T-helper 1 cell treated with Interleukin-12 subunit alpha and Interleukin-12 subunit beta and Interleukin-4 antibody, amounts not matched to agents 30 μg/mL and 1 μg/mL, for 36 hours (primary cell): Measurements from ENCODE around the gene SLC4A1.
"Not testable (repeated sequence)": the region's sequence is repeated elsewhere in the genome, so short reads cannot be mapped to it uniquely, and the experiment has no call there.

Experiments
- H3K27ac Mint-ChIP-seq: one replicate; pipeline ENCODE4 v1.8.0; 2021; ENCODE audit warnings: mild to moderate bottlenecking, mixed read lengths
- H3K27me3 Mint-ChIP-seq: one replicate; pipeline ENCODE4 v1.8.0; 2021; ENCODE audit warnings: low read depth, mixed read lengths
- H3K36me3 Mint-ChIP-seq: one replicate; pipeline ENCODE4 v1.8.0; 2021; ENCODE audit warnings: low read depth, mixed read lengths
- H3K4me1 Mint-ChIP-seq: one replicate; pipeline ENCODE4 v1.8.0; 2021; ENCODE audit warnings: low read depth, mixed read lengths
- H3K4me3 Mint-ChIP-seq: one replicate; pipeline ENCODE4 v1.8.0; 2021; ENCODE audit warnings: mild to moderate bottlenecking, moderate library complexity, mixed read lengths
- H3K9me3 Mint-ChIP-seq: one replicate; pipeline ENCODE4 v1.8.0; 2021; ENCODE audit warnings: mixed read lengths

The SLC4A1 gene

DNA sequence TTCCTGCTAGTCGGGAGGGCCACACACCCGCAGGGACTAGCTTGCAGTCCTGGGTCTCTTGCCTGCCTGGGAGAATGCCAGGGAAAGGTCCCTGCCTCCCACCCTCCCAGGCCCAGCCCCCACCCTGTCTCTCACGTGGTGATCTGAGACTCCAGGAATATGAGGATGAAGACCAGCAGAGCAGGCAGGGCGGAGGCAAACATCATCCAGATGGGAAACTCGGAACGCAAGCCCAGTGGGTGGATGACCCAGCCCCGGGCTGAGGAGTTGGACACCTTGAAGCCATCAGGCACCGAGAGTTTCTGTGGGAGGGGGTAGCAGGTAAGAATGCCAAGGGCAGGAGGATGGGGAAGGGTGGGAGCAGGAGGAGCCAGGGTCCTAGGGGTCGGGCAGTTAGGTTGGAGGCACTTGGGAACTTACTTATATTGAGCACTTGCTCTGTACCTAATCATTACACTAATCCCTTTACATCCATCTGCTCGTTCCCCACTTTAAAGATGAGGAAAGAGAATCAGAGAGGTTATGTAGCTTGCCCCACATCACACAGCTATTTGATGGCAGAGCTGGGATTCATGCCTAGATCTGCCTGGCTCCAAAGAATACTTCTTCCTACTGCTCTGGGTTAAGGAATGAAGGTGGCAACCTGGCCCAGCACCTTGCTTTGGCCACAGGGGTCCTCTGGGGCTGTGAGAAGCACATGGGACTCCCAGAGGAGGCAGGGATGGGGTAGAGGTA is 13.4 kb downstream of the SLC4A1 start:
- Mint-ChIP-seq H3K9me3 (no peaks in the 10 kb centered on the region), H3K27ac (no peak overlapping the region), H3K4me1 (no peaks in the 10 kb centered on the region), H3K27me3 (peaks cover 5% of the 10 kb centered on the region), H3K4me3 (no peak overlapping the region), H3K36me3 (no peaks in the 10 kb centered on the region)

DNA sequence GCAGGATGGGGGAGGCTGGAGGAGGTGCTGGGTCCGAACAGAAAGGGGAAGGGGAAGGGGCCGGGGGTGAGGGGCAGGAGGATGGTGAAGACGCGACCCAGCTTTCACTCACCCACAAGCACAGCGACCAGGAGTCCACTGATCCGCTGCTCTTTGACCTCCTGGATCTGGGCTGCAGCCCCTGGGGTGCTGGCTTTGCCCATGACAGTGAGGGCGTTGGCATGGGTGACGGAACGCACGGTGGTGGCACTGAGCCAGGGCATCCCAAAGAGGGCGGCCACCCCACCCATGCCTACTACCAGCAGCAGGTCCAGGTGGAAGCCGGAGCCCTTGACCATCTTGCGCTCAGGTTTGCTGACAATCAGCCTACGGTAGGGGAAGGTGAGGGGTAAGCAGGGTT is 14.9 kb downstream of the SLC4A1 start:
- Mint-ChIP-seq H3K9me3 (no peaks in the 10 kb centered on the region), H3K36me3 (no peaks in the 10 kb centered on the region), H3K4me3 (no peak overlapping the region), H3K4me1 (peaks cover 8% of the 10 kb centered on the region), H3K27ac (no peak overlapping the region), H3K27me3 (peaks cover 5% of the 10 kb centered on the region)

DNA sequence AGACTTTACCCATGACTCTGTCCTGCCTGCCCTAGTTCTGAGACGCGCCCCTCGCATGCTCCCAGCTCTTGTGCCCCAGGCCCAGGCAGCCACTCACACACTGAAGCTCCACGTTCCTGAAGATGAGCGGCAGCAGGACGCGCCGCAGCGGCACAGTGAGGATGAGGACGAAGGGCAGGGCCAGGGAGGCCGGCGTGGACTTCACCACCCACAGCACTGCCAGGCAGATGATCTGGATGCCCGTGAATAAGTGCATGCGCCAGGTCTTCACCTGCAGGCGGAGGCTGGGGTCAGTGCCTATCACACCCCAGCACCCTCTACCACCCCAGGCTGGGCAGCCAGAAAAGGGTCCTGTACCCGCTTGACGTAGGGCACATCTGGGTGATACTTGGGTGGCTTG is 16.9 kb downstream of the SLC4A1 start:
- peaks cover 15% of the 10 kb centered on the region for H3K4me1 Mint-ChIP-seq
- no peak overlapping the region for H3K4me3 Mint-ChIP-seq
- no peak overlapping the region for H3K27ac Mint-ChIP-seq
- no peaks in the 10 kb centered on the region for H3K36me3 Mint-ChIP-seq
- H3K27me3 Mint-ChIP-seq: peaks cover 3% of the 10 kb centered on the region
- H3K9me3 Mint-ChIP-seq: no peaks in the 10 kb centered on the region

DNA sequence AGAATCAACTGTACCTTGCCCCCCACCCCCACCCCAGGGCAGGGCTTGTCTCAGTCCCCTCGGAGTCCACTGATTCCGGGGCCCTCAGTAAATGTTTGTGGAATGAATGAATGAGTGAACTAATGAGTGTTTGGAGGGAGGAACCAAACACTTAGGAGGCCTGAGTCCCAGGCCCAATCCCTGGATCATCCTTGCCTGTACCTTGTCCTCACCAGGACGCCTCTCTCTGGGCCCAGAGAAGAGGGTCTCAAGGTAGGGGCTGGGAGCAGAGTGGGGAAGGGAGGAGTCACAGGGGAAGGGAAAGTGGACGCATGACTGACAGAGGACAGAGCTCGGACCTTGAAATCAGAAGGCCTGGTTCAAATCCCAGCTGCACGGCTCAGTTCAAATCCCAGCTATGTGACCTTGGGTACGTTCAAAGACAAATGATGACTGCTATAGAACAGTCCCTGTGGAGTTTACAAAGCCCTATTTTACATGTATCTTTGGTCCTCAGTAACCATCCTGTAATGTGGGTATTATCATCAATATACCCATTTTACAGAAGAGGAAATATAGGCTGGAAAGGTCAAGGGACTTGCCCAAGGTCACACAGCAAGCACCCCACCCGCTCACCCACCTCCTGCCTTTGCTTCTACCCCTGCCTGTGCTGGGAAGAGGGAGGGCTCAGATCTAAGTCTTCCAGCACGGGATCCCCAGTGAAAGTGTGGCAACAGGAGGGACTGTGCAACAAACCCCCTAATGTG is 18.3 kb downstream of the SLC4A1 start:
- no peak overlapping the region for H3K27ac Mint-ChIP-seq
- no peaks in the 10 kb centered on the region for H3K27me3 Mint-ChIP-seq
- H3K9me3 Mint-ChIP-seq: no peaks in the 10 kb centered on the region
- H3K36me3 Mint-ChIP-seq: no peaks in the 10 kb centered on the region
- H3K4me1 Mint-ChIP-seq: peaks cover 21% of the 10 kb centered on the region
- no peak overlapping the region for H3K4me3 Mint-ChIP-seq

DNA sequence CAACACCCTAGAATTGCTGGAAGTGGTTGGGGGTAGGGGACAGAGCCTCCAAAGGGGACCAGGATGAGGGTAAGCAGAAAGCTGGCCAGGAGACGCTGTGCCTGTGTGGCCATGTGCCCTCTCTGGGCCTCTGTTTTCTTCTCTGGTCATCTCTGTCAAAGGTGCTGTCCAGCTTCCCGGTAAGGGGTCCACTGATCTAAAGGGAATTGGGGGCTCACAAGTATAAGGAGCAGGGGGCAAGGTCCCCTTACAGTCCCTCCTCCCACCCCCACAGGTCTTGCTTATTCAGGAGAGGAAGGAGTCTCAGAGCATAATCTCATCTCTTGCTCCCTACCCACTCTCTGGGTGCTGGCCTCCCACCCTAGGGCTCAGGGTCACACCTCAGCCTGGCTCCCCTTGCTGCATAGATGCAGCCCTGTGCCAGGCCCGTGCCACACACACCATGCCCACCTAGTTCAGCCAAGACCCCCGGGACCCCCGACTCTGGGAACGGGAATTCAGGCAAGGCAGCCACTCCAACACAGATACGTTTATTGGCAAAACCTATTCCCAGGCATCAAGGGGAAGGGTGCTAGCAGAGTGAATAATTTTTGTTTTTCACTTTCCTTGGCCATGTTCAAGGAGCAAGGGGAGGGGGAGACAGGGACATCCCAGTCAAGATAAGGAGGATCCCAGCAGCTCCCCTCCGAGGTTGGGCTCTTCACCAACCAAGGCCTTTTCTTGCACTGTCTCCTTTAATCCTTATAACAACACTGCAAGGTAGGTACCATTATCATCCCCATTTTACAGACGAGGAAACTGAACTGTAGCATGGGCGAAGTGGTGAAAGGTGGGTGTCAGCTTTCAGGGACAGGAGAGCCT is 19.8 kb downstream of the SLC4A1 start:
- Mint-ChIP-seq H3K27me3 (no peaks in the 10 kb centered on the region), H3K36me3 (no peaks in the 10 kb centered on the region), H3K4me1 (peaks cover 21% of the 10 kb centered on the region), H3K4me3 (no peak overlapping the region), H3K27ac (no peak overlapping the region), H3K9me3 (no peaks in the 10 kb centered on the region)

DNA sequence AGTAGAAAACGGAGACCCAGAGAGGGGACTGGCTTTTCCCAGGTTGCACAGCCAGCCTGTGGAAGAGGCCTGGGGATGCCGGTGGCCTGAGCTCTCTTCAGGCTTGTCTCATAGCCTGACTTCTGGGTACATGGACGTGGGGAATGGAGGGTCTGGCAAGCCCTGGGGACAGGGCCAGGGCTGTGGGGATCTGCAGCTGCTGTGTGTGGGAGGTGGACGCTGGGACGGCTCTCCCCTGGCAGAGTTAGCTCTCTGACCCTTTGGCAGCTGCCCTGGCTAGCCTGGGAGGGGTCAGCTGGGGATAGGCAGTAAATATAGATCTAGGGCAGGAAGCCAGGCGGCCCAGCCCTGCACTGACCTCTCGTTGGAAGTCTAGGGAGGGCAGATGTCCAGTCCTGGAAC is 20.5 kb downstream of the SLC4A1 start:
- Mint-ChIP-seq H3K27ac (no peak overlapping the region), H3K9me3 (no peaks in the 10 kb centered on the region), H3K4me1 (peaks cover 21% of the 10 kb centered on the region), H3K36me3 (no peaks in the 10 kb centered on the region), H3K27me3 (no peaks in the 10 kb centered on the region), H3K4me3 (no peak overlapping the region)

DNA sequence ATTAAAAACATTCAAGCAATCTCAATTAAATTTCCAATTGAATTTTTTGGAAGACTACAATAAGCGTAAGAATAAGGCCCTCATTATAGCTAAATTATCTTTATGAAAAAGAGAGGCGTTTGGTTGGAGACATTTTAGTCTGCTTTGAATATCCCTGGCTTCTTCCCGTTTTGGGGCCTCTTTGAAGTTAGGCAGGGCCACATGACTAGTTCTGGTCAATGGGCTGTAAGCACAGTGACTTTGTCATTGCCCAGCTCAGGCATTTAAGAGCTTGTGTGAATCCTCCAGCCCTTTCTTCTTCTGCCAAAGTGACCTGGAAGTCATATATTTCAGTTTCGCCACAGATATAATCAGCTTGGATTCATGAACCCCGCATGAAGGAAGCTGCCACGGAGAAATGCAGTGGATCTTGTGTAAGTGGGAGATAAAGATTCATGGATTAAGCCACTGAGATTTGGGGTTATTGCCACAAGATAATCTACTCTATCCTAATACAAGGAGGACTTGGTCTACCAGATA is 26.8 kb downstream of the SLC4A1 start:
- Mint-ChIP-seq H3K4me1 (peaks cover 6% of the 10 kb centered on the region), H3K36me3 (no peaks in the 10 kb centered on the region), H3K9me3 (no peaks in the 10 kb centered on the region), H3K4me3 (no peak overlapping the region), H3K27me3 (no peaks in the 10 kb centered on the region), H3K27ac (no peak overlapping the region)

DNA sequence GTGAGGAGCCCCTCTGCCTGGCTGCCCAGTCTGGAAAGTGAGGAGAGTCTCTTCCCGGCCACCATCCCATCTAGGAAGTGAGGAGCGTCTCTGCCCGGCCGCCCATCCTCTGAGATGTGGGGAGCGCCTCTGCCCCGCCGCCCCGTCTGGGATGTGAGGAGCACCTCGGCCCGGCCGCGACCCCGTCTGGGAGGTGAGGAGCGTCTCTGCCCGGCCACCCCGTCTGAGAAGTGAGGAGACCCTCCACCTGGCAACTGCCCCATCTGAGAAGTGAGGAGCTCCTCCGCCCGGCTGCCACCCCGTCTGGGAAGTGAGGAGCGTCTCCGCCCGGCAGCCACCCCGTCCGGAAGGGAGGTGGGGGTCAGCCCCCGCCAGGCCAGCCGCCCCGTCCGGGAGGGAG is 30.0 kb downstream of the SLC4A1 start:
- not testable (repeated sequence) for H3K36me3 Mint-ChIP-seq, H3K4me3 Mint-ChIP-seq, H3K27me3 Mint-ChIP-seq, H3K27ac Mint-ChIP-seq, H3K9me3 Mint-ChIP-seq, H3K4me1 Mint-ChIP-seq

DNA sequence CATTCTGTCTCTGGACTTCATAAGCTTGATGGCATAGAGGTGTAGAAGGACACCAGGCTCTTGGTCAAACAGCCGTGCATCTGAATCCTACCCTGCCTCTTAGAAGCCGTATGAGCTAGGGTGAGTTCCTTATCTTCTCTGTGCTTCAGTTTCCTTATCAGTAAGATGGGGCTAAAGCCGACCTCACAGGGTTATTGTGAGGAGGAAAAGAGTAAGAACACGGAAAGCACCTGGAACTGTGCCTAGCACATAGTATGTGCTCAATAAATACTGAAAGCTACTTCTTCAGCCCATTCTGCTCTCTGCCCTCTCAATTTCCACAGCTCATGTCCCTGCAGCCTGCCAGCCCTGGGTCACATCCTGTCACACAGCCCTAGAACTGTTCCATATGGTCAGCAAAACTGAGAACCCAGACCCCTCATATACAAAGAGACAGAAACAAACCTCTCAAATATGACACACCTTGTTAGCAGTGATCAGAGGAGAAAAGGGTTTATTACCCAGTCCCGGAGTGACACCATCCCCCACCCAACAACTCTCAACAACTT is 31.4 kb downstream of the SLC4A1 start:
- no peak overlapping the region for H3K27ac Mint-ChIP-seq
- H3K4me1 Mint-ChIP-seq: peaks cover 5% of the 10 kb centered on the region
- H3K4me3 Mint-ChIP-seq: no peak overlapping the region
- no peaks in the 10 kb centered on the region for H3K9me3 Mint-ChIP-seq
- H3K36me3 Mint-ChIP-seq: no peaks in the 10 kb centered on the region
- H3K27me3 Mint-ChIP-seq: peaks cover 8% of the 10 kb centered on the region

DNA sequence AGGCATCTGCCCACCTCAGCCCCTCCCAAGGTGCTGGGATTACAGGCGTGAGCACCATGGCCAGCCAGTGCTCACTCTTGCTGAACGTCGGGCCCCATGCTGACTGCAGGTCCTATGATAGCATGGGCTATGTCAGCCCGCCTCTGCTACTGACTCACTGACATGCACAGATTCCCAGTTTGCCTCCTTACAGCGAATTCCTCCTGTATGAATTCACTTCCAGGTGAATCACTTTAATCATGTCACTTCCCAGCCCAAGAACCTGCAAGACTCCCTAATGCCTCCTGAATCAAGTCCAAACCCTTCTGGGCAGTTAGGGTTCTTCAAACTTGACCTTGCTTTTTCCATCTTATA is 32.4 kb downstream of the SLC4A1 start:
- H3K36me3 Mint-ChIP-seq: no peaks in the 10 kb centered on the region
- no peaks in the 10 kb centered on the region for H3K9me3 Mint-ChIP-seq
- peaks cover 5% of the 10 kb centered on the region for H3K4me1 Mint-ChIP-seq
- H3K4me3 Mint-ChIP-seq: no peak overlapping the region
- H3K27ac Mint-ChIP-seq: no peak overlapping the region
- peaks cover 8% of the 10 kb centered on the region for H3K27me3 Mint-ChIP-seq

DNA sequence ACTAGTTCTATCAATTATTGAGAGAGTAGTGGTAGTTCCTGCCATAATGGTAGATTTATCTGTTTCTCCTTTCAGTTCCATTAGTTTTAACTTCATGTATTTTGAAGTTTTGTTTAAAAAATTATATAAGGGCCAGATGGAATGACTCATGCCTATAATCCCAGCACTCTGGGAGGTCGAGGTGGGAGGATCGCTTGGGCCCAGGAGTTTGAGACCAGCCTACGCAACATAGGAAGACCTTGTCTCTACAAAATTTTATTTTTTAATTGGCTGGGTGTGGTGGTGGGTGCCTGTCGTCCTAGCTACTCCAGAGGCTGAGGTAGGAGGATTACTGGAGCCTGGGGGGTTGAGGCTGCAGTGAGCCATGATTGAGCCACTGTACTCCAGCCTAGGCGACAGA is 34.4 kb downstream of the SLC4A1 start:
- Mint-ChIP-seq H3K27ac (no peak overlapping the region), H3K4me3 (no peak overlapping the region)

DNA sequence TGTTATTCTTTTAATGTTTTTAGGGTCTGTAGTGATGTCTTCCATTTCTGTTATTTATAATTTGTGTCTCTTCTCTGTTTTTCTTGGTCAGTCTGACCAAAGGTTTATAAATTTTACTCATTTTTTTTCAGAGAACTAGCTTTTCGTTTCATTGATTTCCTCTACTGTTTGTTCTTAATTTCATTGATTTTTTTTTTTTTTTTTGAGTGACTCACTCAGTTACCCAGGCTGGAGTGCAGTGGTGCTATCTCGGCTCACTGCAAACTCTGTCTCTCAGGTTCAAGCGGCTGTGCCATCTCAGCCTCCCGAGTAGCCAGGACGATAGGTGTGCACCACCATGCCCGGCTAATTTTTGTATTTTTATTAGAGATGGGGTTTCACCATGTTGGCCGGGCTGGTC is 35.9 kb downstream of the SLC4A1 start:
- no peak overlapping the region for H3K27ac Mint-ChIP-seq
- H3K4me1 Mint-ChIP-seq: peaks cover 5% of the 10 kb centered on the region
- H3K4me3 Mint-ChIP-seq: no peak overlapping the region

More for the DNA sequence above, 34.4 kb downstream of the SLC4A1 start:
- H3K27me3 Mint-ChIP-seq: peaks cover 8% of the 10 kb centered on the region
- no peaks in the 10 kb centered on the region for H3K9me3 Mint-ChIP-seq
- H3K36me3 Mint-ChIP-seq: no peaks in the 10 kb centered on the region
- peaks cover 5% of the 10 kb centered on the region for H3K4me1 Mint-ChIP-seq

DNA sequence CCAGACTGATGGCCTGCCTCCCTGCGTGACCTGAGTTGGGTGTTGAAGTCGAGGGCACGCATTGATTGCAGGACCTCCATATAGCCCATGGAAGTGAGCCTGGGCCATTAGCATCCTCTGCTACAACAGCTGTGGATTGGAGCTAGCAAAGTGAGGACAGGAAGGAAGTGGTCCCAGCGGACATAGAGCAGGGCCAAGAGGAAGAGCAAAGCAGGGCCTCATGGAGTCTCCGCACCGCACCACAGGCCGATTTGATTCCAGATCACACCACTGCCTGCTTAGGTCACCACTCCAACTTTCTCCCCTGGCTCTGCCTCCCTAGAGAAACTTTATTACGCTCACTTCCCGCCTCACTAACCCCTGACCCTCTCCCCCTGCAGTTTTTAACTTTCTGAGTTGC is 37.8 kb downstream of the SLC4A1 start:
- H3K4me1 Mint-ChIP-seq: peaks cover 3% of the 10 kb centered on the region
- no peaks in the 10 kb centered on the region for H3K9me3 Mint-ChIP-seq
- H3K4me3 Mint-ChIP-seq: no peak overlapping the region
- H3K27me3 Mint-ChIP-seq: peaks cover 3% of the 10 kb centered on the region
- H3K36me3 Mint-ChIP-seq: no peaks in the 10 kb centered on the region
- no peak overlapping the region for H3K27ac Mint-ChIP-seq

More for the DNA sequence above, 35.9 kb downstream of the SLC4A1 start:
- Mint-ChIP-seq H3K9me3 (no peaks in the 10 kb centered on the region), H3K27me3 (peaks cover 8% of the 10 kb centered on the region), H3K36me3 (no peaks in the 10 kb centered on the region)

DNA sequence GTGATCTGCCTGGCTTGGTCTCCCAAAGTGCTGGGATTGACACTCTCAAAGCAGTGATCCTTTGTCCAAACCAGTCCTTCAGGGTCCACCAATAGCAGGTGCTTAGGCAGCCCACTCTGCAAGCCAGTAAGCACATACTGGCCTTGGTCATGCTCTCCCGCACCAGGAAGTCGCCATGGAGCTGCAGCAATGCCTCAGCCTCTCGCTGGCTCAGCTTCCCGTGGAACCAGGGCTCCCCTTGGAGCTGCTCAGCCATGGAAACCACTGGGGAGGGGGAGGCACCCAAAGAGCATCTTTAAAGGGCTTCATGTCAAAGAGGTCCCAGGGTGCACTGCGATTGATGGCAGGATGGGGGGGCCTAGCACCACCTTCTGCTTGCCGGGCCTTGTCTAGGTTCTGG is 38.8 kb downstream of the SLC4A1 start:
- H3K4me1 Mint-ChIP-seq: no peaks in the 10 kb centered on the region
- H3K4me3 Mint-ChIP-seq: no peak overlapping the region
- H3K27me3 Mint-ChIP-seq: no peaks in the 10 kb centered on the region
- no peak overlapping the region for H3K27ac Mint-ChIP-seq
- no peaks in the 10 kb centered on the region for H3K9me3 Mint-ChIP-seq
- no peaks in the 10 kb centered on the region for H3K36me3 Mint-ChIP-seq
